H9 (cell line): ENCODE results near the gene SYNPO. TPM values are rescaled to one million over a fixed set of nuclear protein-coding genes. Genes with fewer than 3 reads are reported as not detected.

ENCODE experiments used
- DNase-seq: peaks from one replicate; pipeline ENCODE4 v3.0.0-alpha.2; 2017
- H2AFZ ChIP-seq: one replicate; pipeline ENCODE4 v1.6.1; 2013; ENCODE audit warnings: mild to moderate bottlenecking, low read length, control low read depth, moderate library complexity
- H2AK5ac ChIP-seq: 2 replicates; pipeline ENCODE4 v1.6.1; 2013; ENCODE audit warnings: low read length, control low read depth, mixed read lengths; ENCODE audit not compliant: insufficient read length
- H2BK120ac ChIP-seq: one replicate; pipeline ENCODE4 v1.6.1; 2013; ENCODE audit warnings: low read depth, mild to moderate bottlenecking, low read length, control low read depth, inconsistent platforms; ENCODE audit not compliant: poor library complexity, severe bottlenecking
- H2BK12ac ChIP-seq: 2 replicates; pipeline ENCODE4 v1.6.1; 2013; ENCODE audit warnings: low read length, control low read depth, mixed read lengths, low read depth; ENCODE audit not compliant: insufficient read length
- H2BK15ac ChIP-seq: 2 replicates; pipeline ENCODE4 v1.6.1; 2013; ENCODE audit warnings: low read depth, low read length, control low read depth
- H2BK20ac ChIP-seq: one replicate; pipeline ENCODE4 v1.6.1; 2013; ENCODE audit warnings: low read depth, mild to moderate bottlenecking, low read length, control low read depth, inconsistent platforms; ENCODE audit not compliant: poor library complexity, severe bottlenecking
- H2BK5ac ChIP-seq: 2 replicates; pipeline ENCODE4 v1.6.1; 2013; ENCODE audit warnings: low read length, control low read depth, mixed read lengths; ENCODE audit not compliant: insufficient read length
- H3K14ac ChIP-seq: 2 replicates; pipeline ENCODE4 v1.6.1; 2013; ENCODE audit warnings: low read length, control low read depth; ENCODE audit not compliant: insufficient read depth
- H3K18ac ChIP-seq: 2 replicates; pipeline ENCODE4 v1.6.1; 2013; ENCODE audit warnings: low read depth, mild to moderate bottlenecking, mixed read lengths, low read length, control low read depth; ENCODE audit not compliant: insufficient read length
- H3K23ac ChIP-seq: 2 replicates; pipeline ENCODE4 v1.6.1; 2013; ENCODE audit warnings: low read length, control low read depth, mixed read lengths, low read depth; ENCODE audit not compliant: insufficient read length
- H3K23me2 ChIP-seq: 2 replicates; pipeline ENCODE4 v1.6.1; 2013; ENCODE audit warnings: low read depth, mild to moderate bottlenecking, mixed read lengths, low read length, control low read depth; ENCODE audit not compliant: insufficient read length, poor library complexity, severe bottlenecking
- H3K27ac ChIP-seq: 2 replicates; pipeline ENCODE4 v1.5.1; 2013; ENCODE audit warnings: low read length, control low read depth, mixed read lengths, low read depth; ENCODE audit not compliant: insufficient read length
- H3K27me3 ChIP-seq: 2 replicates; pipeline ENCODE4 v1.6.1; 2013; ENCODE audit warnings: low read length, control low read depth, inconsistent platforms; ENCODE audit not compliant: insufficient read depth
- H3K4ac ChIP-seq: 2 replicates; pipeline ENCODE4 v1.6.1; 2013; ENCODE audit warnings: low read depth, mild to moderate bottlenecking, control low read depth, inconsistent platforms, low read length, moderate library complexity
- H3K4me1 ChIP-seq: 2 replicates; pipeline ENCODE4 v1.6.1; 2013; ENCODE audit warnings: low read length, control low read depth, inconsistent platforms; ENCODE audit not compliant: insufficient read depth
- H3K4me2 ChIP-seq: 2 replicates; pipeline ENCODE4 v1.6.1; 2013; ENCODE audit warnings: low read length, control low read depth, mixed read lengths; ENCODE audit not compliant: insufficient read length, insufficient read depth
- H3K56ac ChIP-seq: 2 replicates; pipeline ENCODE4 v1.6.1; 2013; ENCODE audit warnings: low read depth, mild to moderate bottlenecking, mixed read lengths, low read length, control low read depth; ENCODE audit not compliant: insufficient read length
- H3K79me1 ChIP-seq: 2 replicates; pipeline ENCODE4 v1.6.1; 2013; ENCODE audit warnings: low read depth, mild to moderate bottlenecking, moderate library complexity, low read length, control low read depth, inconsistent platforms; ENCODE audit not compliant: insufficient read depth, poor library complexity, severe bottlenecking
- H3K79me2 ChIP-seq: 2 replicates; pipeline ENCODE4 v1.6.1; 2013; ENCODE audit warnings: low read length, control low read depth, inconsistent platforms; ENCODE audit not compliant: insufficient read depth
- H3K9ac ChIP-seq: 2 replicates; pipeline ENCODE4 v1.6.1; 2013; ENCODE audit warnings: low read length, control low read depth, mixed read lengths; ENCODE audit not compliant: insufficient read length; ENCODE audit errors: extremely low read depth
- H3K9me3 ChIP-seq: one replicate; pipeline ENCODE4 v1.6.1; 2013; ENCODE audit warnings: low read depth, low read length, inconsistent platforms; ENCODE audit not compliant: control insufficient read depth
- H3T11ph ChIP-seq: one replicate; pipeline ENCODE4 v1.6.1; 2013; ENCODE audit warnings: mild to moderate bottlenecking, low read length, control low read depth, inconsistent platforms
- H4K20me1 ChIP-seq: one replicate; pipeline ENCODE4 v1.6.1; 2013; ENCODE audit not compliant: control insufficient read depth, insufficient read length, insufficient read depth
- H4K5ac ChIP-seq: 2 replicates; pipeline ENCODE4 v1.6.1; 2013; ENCODE audit warnings: low read depth, mild to moderate bottlenecking, mixed read lengths, low read length, control low read depth; ENCODE audit not compliant: insufficient read length
- H4K8ac ChIP-seq: replicated peaks from 2 replicates; pipeline ENCODE4 v1.6.1; 2013; ENCODE audit warnings: low read length, control low read depth, mixed read lengths, low read depth; ENCODE audit not compliant: insufficient read length
- H4K91ac ChIP-seq: 2 replicates; pipeline ENCODE4 v1.6.1; 2013; ENCODE audit warnings: low read depth, mild to moderate bottlenecking, moderate library complexity, mixed read lengths, low read length, control low read depth; ENCODE audit not compliant: insufficient read length
- H3K27ac Mint-ChIP-seq, 3 experiments: 2 replicates in 2 of 3; 3 replicates in 1 of 3; pipeline ENCODE4 v1.8.0; 2020 to 2021; ENCODE audit warnings: mixed read lengths in 3 of 3, mild to moderate bottlenecking in 1 of 3, moderate library complexity in 1 of 3
- H3K27me3 Mint-ChIP-seq: 2 replicates; pipeline ENCODE4 v1.8.0; 2021; ENCODE audit warnings: low read depth, mild to moderate bottlenecking, moderate library complexity, mixed read lengths
- H3K36me3 Mint-ChIP-seq, 3 experiments: 2 replicates in 2 of 3; 3 replicates in 1 of 3; pipeline ENCODE4 v1.8.0; 2020 to 2021; ENCODE audit warnings: low read depth in 3 of 3, mixed read lengths in 3 of 3; ENCODE audit not compliant: insufficient read depth in 1 of 3
- H3K4me1 Mint-ChIP-seq, 2 experiments: 2 replicates each; pipeline ENCODE4 v1.8.0; 2020; ENCODE audit warnings: mixed read lengths in 2 of 2
- H3K4me3 Mint-ChIP-seq, 2 experiments: 2 replicates in 1 of 2; 3 replicates in 1 of 2; pipeline ENCODE4 v1.8.0; 2020 to 2021; ENCODE audit warnings: mild to moderate bottlenecking in 2 of 2, mixed read lengths in 2 of 2, moderate library complexity in 1 of 2
- H3K9me3 Mint-ChIP-seq, 2 experiments: 2 replicates in 1 of 2; 3 replicates in 1 of 2; pipeline ENCODE4 v1.8.0; 2020; ENCODE audit warnings: mild to moderate bottlenecking in 2 of 2, mixed read lengths in 2 of 2, moderate library complexity in 1 of 2
- CTCF ChIP-seq: fragments of 200-600 bp; sonication (generic); conservative IDR thresholded peaks from 3 replicates; pipeline ENCODE4 v1.8.0; 2021; ENCODE audit warnings: antibody characterized with exemption, mild to moderate bottlenecking
- WGBS: extraction: QIAGEN DNeasy Blood & Tissue Kit; methylation state at CpG from one replicate; pipeline ENCODE4 v1.1.7; 2013; ENCODE audit warnings: missing lambda C conversion rate, low lambda C conversion rate, mixed read lengths; ENCODE audit not compliant: insufficient read length; ENCODE audit errors: extremely low coverage; 5-methylcytosine and 5-hydroxymethylcytosine counted together
- total RNA-seq: library from RNA; stranded (reverse); gene quantifications from 2 replicates; pipeline ENCODE4 v1.2.1, GENCODE V29; 2021

The SYNPO gene
- total RNA-seq, 1 experiment from 2014 or later, result 1.7 TPM

- Histone ChIP-seq H3K79me2 (no peaks in the 10 kb centered on the region), H2AFZ (no peak overlapping the region), H3K4ac (no peak overlapping the region), H3K9ac (no peak overlapping the region), H3K27ac (no peak overlapping the region), H4K5ac (no peak overlapping the region), H3K4me1 (no peaks in the 10 kb centered on the region), H3K18ac (no peak overlapping the region), H3K79me1 (no peaks in the 10 kb centered on the region), H3K23me2 (no peaks in the 10 kb centered on the region), H3K4me2 (no peak overlapping the region), H2AK5ac (no peak overlapping the region), H4K20me1 (no peaks in the 10 kb centered on the region), H2BK5ac (no peak overlapping the region), H3K56ac (no peak overlapping the region), H4K8ac (no peak overlapping the region), H3K9me3 (no peaks in the 10 kb centered on the region), H3K23ac (no peak overlapping the region), H2BK12ac (no peak overlapping the region), H4K91ac (no peak overlapping the region), H3K14ac (no peak overlapping the region; the same call in 1 of the 2 replicates), H3K27me3 (no peaks in the 10 kb centered on the region), H2BK20ac (no peak overlapping the region), H3T11ph (no peak overlapping the region), H2BK15ac (no peak overlapping the region), H2BK120ac (no peak overlapping the region)
- no CpG with 5 or more reads among the region's 38 CpGs for WGBS
- Mint-ChIP-seq H3K36me3 (no peaks in the 10 kb centered on the region), H3K4me3 (no peak overlapping the region), H3K27me3 (peaks cover 1% of the 10 kb centered on the region), H3K4me1 (peaks cover 23 to 34% of the 10 kb centered on the region in 2 experiments), H3K27ac (peak overlapping the region in 1 of 3 experiments; percentile 44; a peak in 3 of 7 replicates), H3K9me3 (no peaks in the 10 kb centered on the region)
- no peak for TF ChIP-seq CTCF
- DNase-seq, result no peak
Measured at GRCh38 chr5:150650021-150651006, 9.9 kb downstream of the SYNPO start.
